ENCODE measurements around the gene FFAR1.
"Not testable (repeated sequence)": the region's sequence is repeated elsewhere in the genome, so short reads cannot be mapped to it uniquely, and the experiment has no call there.

Gene FFAR1

GRCh38 chr19:35362261-35363000 is 14.7 kb downstream of the FFAR1 start:
- DNase-seq (ENCODE audit: low spot score): no peak

- DNase-seq (ENCODE audit: low spot score): no peak
These were observed 15.4 kb downstream of the FFAR1 start for GRCh38 chr19:35363001-35363590.

GRCh38 chr19:35363711-35364425 is 16.2 kb downstream of the FFAR1 start:
- DNase-seq (ENCODE audit: low spot score): no peak

DNA sequence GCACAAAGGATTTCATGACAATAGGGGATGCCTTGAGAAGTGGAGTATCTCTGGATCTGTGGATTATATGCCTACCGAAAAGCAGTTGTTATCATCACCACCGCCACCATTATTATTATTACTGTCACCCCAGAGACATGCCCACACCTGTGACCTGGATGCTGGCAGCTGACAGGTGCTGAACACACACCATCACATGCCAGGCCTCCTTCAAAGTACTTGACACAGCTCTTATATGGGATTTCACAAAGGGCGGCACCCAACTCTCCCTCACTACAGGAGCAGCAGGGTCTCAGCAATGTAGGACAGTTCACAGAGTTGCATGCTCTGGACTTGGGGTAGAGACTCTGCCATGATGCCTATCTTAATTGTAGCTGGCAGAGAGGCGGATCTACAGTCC is 17.6 kb downstream of the FFAR1 start:
- no peak for DNase-seq (ENCODE audit: low spot score)

GRCh38 chr19:35368378-35368777 is 20.7 kb downstream of the FFAR1 start:
- no peak for DNase-seq (ENCODE audit: low spot score)

DNA sequence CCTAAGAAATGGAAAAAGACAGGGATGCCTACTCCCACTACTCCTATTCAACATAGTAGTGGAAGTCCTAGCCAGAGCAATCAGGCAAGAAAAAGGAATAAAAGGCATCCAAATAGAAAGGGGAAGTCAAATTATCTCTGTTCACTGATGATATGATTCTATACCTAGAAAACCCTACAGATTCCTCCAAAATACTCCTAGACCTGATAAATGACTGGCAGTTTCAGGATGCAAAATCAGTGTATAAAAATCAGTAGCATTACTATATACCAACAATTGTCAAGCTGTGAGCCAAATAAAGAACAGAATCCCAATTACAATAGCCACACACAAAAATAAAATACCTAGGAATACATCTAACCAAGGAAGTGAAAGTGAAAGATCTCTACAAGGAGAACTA is 21.8 kb downstream of the FFAR1 start:
- DNase-seq (ENCODE audit: low spot score): no peak

DNA sequence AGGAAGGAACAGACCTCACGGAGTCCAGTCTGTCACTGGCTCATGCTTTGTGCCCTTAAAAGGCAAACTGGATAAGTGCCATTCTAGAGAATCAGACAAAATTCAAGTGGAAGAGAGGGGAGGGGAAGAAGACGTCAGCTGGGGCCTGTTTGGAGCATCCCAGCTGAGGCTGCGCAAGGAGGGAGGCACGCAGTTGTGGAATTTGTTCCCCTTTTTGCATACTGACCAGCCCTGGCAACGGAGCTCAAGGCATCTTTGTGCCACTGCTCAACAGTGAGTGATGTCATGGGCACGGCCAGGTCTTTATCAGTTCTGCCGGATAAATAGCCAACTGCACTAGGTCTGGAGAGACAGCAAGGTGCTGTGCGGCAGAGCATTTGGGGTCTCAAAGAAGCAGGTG is 23.0 kb downstream of the FFAR1 start, which contains the start of gene GPR42:
GPR42 (plus strand) TSS at position 347 of the 400 bp plus-strand sequence. CDS start 292 bp downstream, outside the sequence.
- no peak for DNase-seq (ENCODE audit: low spot score)

GRCh38 chr19:35373492-35373891 is 25.8 kb downstream of the FFAR1 start:
- no peak for DNase-seq (ENCODE audit: low spot score)

- DNase-seq (ENCODE audit: low spot score): not testable (repeated sequence)
These were observed 26.3 kb downstream of the FFAR1 start for GRCh38 chr19:35374031-35374430.

- no peak for DNase-seq (ENCODE audit: low spot score)
These were observed 28.0 kb downstream of the FFAR1 start for GRCh38 chr19:35375505-35376307.

DNA sequence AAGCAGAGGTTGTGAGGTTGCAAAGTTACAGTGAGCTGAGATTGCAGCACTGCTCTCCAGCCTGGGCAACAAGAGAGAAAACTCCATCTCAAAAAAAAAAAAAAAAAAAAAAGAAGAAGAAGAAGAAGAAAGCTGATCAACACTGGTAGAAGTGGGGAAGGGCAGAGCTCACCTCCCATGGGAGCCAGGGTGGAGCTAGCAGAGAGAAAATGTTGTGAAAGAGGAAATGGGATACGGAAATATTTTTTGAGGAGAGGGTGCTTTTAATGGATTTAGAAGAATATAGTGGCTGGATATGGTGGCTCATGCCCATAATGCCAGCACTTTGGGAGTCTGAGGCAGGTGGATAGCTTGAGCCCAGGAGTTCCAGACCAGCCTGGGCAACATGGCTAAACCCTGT is 30.0 kb downstream of the FFAR1 start:
- DNase-seq (ENCODE audit: low spot score): no peak

- no peak for DNase-seq (ENCODE audit: low spot score)
These were observed 30.7 kb downstream of the FFAR1 start for GRCh38 chr19:35378356-35378755.

DNA sequence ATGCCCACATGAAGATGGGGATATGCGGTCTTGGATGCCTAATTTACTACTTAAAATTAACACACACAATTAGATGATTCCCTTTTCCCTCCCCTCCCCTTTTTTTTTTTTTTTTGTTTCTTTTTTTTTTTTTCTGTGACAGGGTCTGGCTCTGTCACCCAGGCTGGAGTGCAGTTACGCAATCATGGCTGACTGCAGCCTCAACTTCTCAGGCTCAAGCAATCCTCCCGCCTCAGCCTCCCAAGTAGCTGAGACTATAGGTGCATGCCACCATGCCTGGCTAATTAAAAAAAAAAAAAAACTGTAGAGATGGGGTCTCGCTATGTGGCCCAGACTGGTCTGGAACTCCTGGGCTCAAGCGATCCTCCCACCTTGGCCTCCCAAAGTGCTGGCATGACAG is 31.8 kb downstream of the FFAR1 start:
- not testable (repeated sequence) for DNase-seq (ENCODE audit: low spot score)

GRCh38 chr19:35379992-35380391 is 32.3 kb downstream of the FFAR1 start:
- no peak for DNase-seq (ENCODE audit: low spot score)

DNA sequence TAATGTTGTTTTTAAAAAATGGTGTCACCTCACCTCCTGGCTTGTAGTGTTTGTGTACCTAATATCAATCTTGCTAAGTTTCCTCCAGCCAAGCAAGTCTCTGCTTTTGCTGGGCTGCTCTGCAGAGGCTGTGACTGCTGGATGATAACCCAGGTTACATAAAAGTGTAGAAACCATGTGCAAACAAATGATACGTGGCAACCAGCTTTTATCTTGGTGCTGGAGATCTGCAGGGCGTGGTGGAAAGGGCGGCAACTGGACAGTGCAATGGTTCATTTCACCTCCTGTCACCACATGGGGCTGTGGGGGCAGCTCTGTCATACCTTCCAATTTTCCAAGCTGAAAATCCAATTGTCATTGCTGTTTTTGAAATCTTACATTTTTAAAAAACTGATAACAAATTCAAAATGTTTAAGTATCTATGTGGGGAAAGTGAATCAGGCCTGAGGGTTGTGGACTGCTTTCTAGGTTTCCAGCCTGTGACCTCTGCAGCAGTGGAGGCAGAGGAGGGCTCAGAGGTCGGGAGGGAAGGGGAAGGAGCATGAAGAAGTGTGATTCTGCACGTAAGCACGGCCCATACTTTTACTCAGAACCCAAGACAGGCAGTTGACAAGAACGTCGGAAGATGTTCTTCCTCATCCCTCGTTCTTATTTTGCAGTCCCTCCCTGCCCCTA is 32.9 kb downstream of the FFAR1 start:
- DNase-seq (ENCODE audit: low spot score): no peak

DNA sequence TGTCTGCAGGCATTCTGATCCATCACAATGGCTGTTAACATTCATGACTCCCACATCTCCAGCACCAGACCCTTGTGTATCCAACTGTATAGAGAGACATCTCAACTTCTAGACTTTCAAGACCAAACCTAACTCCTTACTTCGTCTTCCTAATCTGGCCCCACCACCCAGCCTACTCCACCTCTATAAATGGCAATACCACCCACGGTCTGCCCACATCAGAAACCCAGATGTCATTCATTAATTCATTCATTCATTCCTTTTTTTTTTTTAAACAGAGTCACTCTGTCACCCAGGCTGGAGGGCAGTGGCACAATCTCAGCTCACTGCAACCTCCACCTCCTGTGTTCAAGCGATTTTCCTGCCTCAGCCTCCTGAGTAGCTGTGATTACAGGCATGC is 33.6 kb downstream of the FFAR1 start:
- no peak for DNase-seq (ENCODE audit: low spot score)

GRCh38 chr19:35381926-35382325 is 34.2 kb downstream of the FFAR1 start:
- no peak for DNase-seq (ENCODE audit: low spot score)

DNA sequence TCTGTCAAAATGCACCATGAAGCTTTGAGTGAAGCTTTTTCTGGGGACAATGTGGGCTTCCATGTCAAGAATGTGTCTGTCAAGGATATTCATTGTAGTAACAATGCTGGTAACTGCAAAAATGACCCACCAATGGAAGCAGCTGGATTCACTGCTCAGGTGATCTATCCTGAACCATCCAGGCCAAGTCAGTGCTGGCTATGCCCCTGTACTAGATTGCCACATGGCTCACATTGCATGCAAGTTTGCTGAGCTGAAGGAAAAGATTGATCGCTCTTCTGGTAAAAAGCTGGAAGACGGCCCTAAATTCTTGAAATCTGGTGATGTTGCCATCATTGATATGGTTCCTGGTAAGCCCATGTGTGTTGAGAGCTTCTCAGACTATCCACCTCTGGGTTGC is 35.8 kb downstream of the FFAR1 start:
- no peak for DNase-seq (ENCODE audit: low spot score)

DNA sequence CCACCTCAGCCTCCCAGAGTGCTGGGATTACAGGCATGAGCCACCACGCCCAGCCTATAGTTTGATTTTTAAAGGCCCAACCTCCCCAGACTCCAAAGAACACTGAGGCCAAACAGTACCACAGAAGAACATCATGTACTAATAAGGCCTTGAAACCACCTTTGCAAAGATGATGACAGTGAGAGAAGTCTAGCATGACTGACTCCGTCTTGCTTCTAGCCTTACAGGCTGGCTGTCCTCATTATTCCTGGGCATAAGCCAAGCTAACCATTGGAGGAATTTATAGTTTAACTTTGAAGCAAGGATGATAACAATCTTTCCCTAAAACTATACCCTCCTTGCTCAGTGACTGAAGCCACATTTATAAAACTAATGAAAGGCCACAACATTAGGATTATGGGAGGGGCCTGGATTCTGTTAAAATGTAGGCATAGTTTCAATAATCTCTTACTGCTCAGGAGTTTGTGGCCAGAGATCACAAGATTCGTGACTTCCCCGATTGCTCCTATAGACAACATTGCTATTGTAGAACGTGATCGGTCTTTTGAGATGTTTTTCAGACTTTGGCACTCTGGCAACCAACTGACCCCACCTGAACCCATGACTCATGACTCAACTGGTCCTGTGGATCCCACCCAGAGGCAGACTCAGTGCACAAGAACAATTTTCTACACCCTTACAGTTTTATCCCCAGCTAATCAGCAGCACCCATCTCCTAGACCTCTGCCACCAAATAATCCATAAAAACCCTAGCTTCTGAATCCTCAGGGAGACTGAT is 40.8 kb downstream of the FFAR1 start:
- DNase-seq (ENCODE audit: low spot score): no peak

DNA sequence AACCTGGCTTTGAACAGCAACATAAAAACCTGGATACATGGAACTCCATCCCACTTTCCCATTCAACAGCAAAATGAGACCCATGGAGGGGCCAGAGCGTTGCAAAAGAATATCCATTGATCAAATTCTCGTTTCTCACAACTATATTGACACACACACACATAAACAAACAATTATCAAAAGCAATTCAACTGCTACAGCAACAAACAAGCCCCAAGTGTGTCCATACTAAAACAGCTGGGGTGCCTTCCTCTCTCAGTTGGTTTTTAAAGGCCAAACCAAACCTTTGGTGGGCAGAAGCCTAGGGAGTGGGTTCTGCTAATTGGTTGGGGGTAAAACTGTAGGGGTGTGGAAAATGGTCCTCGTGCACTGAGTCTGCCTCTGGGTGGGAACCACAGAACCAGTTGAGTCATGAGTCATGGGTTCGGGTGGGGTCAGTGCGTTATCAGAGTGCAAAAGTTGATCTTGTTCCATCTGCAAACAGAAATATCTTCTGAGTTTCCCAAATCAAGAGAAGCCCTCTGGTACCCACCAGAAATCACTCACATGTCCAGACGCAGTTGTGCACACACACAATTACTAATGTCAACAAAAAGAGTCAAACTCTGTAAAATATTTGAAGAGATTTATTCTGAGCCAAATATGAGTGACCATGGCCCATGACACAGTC is 41.6 kb downstream of the FFAR1 start:
- DNase-seq (ENCODE audit: low spot score): no peak
